Middle frontal gyrus (tissue), 1 donor: Measurements from ENCODE around the gene TMEM89.

Experiments used
- DNase-seq: peaks from one replicate; pipeline ENCODE4 v3.0.0-alpha.2; 2015; ENCODE audit warnings: low spot score; ENCODE audit errors: extremely low spot score

TMEM89 gene

DNA sequence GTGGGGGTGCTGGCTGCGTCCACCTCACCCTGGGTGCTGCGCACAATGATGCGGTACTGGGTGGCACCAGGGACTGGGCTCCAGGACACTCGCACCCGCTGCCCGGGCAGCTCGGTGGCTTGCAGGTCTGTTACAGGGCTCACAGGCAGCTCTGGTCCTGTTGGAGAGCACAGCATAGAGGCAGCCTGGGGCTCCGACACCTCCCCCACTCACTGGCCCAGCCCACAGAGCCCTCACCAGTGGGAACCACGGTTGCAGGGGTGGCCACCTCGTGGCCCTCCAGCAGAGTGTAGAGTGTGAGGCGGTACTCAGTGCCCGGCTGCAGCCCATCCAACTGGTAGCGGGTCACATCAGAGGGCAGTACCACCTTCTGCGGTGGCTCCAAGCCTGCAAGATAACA is 30.1 kb downstream of the TMEM89 start:
- DNase-seq, result no peak

DNA sequence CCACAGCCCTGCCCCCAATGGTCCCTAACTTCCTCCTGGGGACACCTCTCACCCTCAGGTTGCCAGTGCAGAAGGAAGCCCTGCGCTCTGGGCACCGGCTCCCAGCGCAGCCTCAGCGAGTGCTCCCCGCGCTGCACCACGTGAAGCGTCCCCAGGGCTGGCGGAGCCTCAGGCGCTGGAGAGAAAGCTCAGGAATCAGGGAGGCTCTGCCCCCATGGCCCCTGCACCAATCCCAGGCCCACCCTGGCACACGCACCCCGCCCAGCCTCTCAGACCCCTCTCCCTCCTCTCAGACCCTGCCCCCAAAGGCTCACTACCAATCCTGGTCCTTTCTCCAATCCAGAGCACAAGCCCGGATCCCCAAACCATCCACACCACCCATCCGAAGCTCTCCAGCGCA is 33.3 kb downstream of the TMEM89 start:
- DNase-seq, result no peak

DNA sequence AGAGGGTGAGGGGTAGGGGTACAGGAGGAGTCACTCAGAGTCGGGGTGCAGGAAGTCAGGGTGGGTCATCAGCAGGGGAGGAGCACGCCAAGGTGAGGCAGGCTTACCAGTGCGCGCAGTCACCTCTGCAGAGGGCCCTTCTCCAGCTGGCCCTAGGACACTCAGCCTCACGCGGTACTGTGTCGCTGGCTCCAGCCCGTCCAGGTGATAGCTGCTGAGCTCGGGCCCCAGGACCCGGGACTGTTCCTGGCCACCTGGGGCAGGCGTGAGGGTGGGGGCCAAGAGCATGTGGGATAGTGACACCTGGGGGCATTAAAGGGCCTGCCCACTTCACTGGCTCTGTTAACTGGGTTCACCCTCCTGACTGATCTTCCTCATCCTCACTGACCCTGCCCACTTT is 33.9 kb downstream of the TMEM89 start:
- DNase-seq, result no peak

DNA sequence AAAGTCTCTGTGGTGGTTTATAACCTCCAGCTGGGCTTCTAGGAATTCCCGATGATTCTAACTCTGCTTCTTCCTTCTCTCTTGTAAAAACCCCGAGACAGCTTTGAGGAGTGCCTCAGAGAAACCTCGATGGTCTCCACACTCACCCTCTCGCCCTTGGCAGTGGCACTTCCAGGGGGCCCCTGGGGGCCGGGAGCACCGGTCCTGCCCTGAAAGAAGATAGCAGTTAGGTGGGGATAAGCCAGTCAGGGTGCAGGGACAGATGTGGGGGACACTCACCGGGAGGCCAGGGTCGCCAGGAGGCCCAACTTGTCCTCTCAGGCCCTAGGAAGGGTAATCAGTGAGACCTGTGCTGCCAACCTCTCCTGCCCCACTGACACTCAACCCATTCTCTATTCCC is 36.2 kb downstream of the TMEM89 start:
- no peak for DNase-seq

- no peak for DNase-seq
Measured at GRCh38 chr3:48584836-48585235, 36.7 kb downstream of the TMEM89 start.

DNA sequence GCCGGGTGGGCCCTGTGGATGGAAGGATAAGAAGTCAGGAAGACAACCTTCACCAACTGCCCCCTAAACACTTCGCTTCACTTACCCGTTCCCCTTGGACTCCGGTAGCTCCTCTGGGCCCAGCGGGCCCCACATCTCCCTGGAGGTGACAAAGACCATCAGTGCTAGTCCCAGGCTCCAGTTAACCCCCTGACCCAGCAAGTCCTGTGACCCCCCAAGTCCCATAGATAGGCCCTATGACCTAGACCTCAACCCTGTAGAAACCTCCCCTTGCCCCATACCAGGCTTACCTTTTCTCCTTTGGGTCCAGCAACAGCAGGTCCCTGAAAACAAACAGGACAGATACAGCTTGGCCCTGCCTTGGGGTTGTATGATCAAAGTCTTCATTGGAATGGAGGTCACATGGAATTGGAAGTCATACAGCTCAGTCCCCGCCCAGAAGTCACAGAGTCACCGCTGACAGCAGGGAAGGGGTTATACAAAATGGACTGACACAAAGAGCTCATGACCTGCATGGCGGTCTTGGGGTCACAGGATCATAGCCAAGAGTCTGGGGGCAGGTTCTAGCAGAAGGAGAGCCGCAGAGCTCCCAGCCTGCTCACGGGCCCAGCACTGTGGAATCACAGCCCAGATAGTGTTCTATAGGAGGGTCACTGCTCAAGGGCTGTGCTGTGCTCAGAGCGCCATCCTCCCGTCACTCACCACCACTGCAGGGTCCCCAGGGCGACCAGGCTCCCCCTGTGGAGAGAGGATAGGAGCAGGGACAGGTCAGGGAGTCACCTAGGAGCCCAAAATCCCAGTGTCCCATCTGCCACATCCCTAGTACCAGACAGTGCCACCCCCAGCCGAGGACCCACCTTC is 39.7 kb downstream of the TMEM89 start:
- no peak for DNase-seq

- DNase-seq, result no peak
Measured at GRCh38 chr3:48576647-48577046, 44.9 kb downstream of the TMEM89 start.

GRCh38 chr3:48575366-48575765 is 46.2 kb downstream of the TMEM89 start:
- no peak for DNase-seq

- no peak for DNase-seq
Measured at GRCh38 chr3:48573973-48574585, 47.5 kb downstream of the TMEM89 start.

DNA sequence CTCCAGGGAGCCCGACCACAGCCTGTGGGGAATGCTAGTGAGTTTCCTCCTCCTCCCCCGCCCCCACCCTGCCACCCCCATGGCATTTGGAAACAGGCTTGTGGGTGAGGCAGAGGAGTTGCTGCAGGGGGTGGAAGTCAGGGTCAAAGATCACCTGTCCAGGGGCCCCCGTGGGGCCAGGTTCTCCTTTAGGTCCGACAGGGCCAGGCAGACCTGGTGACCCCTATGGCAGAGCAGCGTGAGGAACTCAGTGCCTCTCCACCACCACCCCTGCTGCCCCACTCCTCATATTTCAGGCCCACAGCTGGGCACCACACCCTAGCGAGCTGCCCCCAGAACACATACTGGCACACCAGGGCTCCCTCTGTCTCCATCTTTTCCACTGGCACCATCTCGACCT is 49.1 kb downstream of the TMEM89 start:
- no peak for DNase-seq

DNA sequence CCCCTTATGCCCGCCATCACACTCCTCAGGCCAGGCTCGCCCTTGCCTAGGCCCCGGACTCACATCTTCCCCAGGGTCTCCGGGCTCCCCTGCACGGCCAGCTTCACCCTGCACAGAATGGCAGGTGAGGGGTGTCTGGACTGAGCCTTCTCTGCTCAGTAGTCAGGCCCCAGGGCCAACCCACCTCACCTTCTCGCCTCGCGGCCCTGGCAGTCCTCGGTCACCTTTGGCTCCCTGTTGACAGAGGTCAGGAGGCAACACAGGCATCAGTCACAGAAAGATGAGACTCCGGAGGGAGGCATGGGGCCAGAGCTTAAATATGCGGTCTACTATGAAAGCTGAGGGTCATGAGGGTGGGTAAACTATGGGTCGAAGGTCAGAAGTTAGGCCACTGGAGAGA is 49.6 kb downstream of the TMEM89 start:
- DNase-seq, result no peak
